Ishikawa (cell line): ENCODE data around the gene SORCS3.

ENCODE experiments used
- CREB1 ChIP-seq: IDR thresholded peaks from 2 replicates; pipeline ENCODE4 v1.6.1; 2012; ENCODE audit warnings: low read depth
- EGR1 ChIP-seq: IDR thresholded peaks from 2 replicates; pipeline ENCODE4 v1.6.1; 2012
- EP300 ChIP-seq: IDR thresholded peaks from 2 replicates; pipeline ENCODE4 v1.6.1; 2012; ENCODE audit warnings: borderline replicate concordance
- MAX ChIP-seq: IDR thresholded peaks from 2 replicates; pipeline ENCODE4 v1.6.1; 2012
- NFIC ChIP-seq: IDR thresholded peaks from 2 replicates; pipeline ENCODE4 v1.6.1; 2012
- RAD21 ChIP-seq: IDR thresholded peaks from 2 replicates; pipeline ENCODE4 v1.6.1; 2012; ENCODE audit warnings: low read depth
- REST ChIP-seq: IDR thresholded peaks from 2 replicates; pipeline ENCODE4 v1.6.1; 2012; ENCODE audit warnings: low read depth, mild to moderate bottlenecking
- TAF1 ChIP-seq: IDR thresholded peaks from 2 replicates; pipeline ENCODE4 v1.6.1; 2012; ENCODE audit warnings: low read depth, mild to moderate bottlenecking
- USF1 ChIP-seq: IDR thresholded peaks from 2 replicates; pipeline ENCODE4 v1.6.1; 2012
- YY1 ChIP-seq: IDR thresholded peaks from 2 replicates; pipeline ENCODE4 v1.6.1; 2012; ENCODE audit warnings: low read depth
- ZBTB7A ChIP-seq: IDR thresholded peaks from 2 replicates; pipeline ENCODE4 v1.6.1; 2012; ENCODE audit warnings: low read depth

- TF ChIP-seq REST (no peak), CREB1 (no peak), RAD21 (no peak), MAX (no peak), EP300 (no peak), YY1 (no peak), ZBTB7A (no peak), NFIC (no peak), TAF1 (no peak), EGR1 (no peak), USF1 (no peak)
Measured at GRCh38 chr10:104680467-104681401, 39.6 kb downstream of the SORCS3 start.
